GM19438 (cell line): ENCODE measurements around the gene PDX1.

Experiments used
- ATAC-seq: cut with Tn5 transposase; IDR thresholded peaks from one replicate; pipeline ENCODE4 v1.9.1; 2021; ENCODE audit warnings: low read depth; ENCODE audit not compliant: unreplicated experiment

Gene PDX1

DNA sequence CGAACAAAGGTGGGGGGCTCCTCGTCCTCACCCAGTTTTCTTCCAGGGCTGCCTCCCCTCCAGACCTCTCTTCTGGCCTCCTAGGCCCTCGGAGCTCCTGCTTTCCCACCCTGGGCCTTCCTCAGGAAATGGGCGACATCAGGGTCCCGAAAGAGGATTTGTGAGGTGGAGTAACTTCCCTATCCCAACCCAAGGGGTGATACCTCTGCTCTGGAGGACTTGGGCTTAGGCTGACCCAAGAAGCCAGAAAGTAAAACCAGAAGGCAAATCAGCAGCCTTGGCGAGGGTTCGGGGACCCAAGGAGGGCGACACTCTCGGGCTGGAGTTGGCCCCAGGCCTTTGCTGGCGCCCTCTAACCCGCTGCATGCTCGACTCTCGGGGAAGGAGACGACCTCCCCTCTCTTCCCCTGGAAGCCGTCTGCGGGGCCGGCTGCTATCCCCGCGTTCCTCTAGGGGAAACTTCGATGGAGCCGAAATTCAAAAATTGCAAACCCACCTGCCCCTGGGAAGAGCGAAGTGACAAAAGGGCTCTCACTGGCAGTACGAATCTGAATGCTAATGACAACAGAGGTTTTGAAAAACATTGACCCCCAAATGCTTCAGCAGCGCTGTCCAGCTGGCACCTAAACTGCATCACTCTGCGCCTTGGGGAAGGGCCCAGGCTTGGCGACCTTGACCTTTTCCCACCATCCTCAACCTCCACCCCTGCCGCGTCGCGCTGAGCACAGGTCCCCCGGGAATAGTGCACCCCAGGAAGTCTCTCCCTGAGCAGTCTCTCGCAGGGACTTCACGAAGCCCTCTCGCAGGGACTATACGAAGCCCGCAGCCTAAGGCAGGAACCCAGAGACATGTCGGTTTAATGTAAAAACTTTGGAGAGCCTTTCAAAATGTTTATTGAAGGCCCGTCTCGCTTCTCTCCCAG, 2.4 kb downstream of the PDX1 start:
- no peak for ATAC-seq

DNA sequence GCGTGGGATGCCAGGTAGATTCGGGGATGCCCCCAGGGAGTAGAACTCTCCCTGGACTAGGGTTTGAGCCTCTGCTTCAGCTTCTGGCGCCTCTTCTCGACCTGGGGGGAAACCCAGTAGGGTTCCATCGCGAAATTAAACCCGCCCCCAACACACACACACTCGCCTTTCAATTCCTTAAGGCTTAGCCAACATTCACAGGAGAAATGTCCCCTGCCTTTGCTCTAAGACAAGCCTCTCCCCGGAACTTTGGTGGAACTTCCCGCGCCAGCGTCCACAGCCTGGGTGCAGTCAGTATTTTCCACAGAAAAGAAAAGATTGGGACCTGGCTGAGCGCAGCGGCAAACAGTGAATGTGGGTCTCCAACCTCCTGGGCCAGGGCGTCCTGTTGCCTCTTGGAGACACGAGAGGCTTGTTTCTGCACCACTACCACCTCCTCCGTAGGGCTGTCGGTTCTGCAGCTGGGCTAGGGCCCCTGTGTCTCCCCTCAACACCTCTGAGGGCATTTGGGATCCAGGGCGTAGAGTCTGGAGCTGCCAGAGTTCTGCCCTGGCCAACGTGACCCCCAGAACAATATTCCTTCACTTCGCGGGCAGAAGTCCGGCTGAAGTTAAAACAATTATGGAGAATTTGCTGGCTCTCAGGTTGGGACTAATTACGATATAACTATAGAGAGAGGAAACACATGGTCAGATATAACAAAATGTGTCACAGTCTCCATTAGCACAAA, 3.2 kb downstream of the PDX1 start:
- no peak for ATAC-seq

DNA sequence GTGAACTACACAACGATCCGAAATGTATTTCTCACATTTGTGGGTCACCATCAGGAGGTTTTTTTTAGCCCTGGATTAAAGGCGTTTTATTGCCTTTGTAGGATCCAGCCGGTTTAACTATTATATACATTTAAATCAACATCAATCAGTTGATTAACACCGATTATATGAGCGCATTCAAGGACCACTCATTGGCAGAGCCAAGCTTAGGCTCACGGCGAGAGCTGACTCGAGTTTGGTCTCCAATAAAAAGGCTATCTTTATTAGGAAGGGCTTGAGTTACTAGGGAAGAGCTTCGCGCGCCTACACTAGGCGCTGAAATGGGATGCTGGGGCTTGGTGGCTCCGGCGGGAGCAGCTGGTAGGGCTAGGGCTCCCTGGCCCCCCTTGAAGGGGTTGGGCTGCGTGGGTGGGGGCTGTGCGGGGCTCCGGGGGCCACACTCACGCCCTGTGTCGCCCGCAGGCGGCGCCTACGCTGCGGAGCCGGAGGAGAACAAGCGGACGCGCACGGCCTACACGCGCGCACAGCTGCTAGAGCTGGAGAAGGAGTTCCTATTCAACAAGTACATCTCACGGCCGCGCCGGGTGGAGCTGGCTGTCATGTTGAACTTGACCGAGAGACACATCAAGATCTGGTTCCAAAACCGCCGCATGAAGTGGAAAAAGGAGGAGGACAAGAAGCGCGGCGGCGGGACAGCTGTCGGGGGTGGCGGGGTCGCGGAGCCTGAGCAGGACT, 4.2 kb downstream of the PDX1 start:
- no peak for ATAC-seq

DNA sequence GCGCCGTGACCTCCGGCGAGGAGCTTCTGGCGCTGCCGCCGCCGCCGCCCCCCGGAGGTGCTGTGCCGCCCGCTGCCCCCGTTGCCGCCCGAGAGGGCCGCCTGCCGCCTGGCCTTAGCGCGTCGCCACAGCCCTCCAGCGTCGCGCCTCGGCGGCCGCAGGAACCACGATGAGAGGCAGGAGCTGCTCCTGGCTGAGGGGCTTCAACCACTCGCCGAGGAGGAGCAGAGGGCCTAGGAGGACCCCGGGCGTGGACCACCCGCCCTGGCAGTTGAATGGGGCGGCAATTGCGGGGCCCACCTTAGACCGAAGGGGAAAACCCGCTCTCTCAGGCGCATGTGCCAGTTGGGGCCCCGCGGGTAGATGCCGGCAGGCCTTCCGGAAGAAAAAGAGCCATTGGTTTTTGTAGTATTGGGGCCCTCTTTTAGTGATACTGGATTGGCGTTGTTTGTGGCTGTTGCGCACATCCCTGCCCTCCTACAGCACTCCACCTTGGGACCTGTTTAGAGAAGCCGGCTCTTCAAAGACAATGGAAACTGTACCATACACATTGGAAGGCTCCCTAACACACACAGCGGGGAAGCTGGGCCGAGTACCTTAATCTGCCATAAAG, 4.8 kb downstream of the PDX1 start:
- ATAC-seq = no peak

DNA sequence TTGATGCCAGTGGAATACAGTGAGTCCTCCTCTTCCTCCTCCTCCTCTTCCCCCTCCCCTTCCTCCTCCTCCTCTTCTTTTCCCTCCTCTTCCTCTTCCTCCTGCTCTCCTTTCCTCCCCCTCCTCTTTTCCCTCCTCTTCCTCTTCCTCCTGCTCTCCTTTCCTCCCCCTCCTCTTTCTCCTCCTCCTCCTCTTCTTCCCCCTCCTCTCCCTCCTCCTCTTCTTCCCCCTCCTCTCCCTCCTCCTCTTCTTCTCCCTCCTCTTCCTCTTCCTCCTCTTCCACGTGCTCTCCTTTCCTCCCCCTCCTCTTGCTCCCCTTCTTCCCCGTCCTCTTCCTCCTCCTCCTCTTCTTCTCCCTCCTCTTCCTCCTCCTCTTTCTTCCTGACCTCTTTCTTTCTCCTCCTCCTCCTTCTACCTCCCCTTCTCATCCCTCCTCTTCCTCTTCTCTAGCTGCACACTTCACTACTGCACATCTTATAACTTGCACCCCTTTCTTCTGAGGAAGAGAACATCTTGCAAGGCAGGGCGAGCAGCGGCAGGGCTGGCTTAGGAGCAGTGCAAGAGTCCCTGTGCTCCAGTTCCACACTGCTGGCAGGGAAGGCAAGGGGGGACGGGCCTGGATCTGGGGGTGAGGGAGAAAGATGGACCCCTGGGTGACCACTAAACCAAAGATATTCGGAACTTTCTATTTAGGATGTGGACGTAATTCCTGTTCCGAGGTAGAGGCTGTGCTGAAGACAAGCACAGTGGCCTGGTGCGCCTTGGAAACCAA, 5.6 kb downstream of the PDX1 start:
- no peak for ATAC-seq

DNA sequence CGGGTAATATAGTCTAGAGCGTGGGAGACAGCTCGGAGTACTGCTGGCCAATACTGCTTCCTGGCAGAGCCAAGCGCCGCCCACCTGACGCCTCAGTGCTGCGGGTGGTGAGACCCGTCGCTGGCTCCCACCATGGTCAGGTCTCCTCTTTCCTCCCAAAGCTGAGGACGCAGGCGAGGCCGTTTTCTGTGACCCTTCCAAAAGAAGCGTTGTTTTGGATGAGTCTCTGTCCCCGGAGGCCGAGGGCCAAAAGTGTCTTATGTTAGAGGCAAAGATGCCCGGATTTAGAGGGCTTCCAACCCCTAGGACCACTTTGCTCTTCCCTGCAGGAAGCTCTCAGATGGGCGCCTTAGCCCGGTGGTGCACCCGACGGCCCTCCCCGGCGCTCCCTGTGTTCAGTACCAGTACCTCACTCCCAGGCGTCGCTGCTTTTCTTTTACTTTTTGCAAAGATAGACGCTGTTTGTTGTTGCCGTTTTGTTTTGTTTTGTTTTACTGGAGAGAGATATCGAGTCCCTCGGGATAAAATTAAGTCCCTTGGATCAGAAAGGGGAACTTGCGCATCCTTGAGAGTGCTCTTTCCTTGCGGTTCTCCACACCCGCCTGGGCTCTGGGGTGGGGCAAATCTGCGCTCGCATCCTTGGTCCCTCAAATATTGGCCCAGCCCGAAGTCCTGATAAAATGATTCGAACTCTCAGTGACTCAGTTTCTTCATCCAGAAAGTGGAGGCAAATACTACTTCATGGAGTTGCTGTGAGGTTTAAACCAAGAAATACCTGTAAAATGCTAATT, 7.0 kb downstream of the PDX1 start:
- no peak for ATAC-seq

DNA sequence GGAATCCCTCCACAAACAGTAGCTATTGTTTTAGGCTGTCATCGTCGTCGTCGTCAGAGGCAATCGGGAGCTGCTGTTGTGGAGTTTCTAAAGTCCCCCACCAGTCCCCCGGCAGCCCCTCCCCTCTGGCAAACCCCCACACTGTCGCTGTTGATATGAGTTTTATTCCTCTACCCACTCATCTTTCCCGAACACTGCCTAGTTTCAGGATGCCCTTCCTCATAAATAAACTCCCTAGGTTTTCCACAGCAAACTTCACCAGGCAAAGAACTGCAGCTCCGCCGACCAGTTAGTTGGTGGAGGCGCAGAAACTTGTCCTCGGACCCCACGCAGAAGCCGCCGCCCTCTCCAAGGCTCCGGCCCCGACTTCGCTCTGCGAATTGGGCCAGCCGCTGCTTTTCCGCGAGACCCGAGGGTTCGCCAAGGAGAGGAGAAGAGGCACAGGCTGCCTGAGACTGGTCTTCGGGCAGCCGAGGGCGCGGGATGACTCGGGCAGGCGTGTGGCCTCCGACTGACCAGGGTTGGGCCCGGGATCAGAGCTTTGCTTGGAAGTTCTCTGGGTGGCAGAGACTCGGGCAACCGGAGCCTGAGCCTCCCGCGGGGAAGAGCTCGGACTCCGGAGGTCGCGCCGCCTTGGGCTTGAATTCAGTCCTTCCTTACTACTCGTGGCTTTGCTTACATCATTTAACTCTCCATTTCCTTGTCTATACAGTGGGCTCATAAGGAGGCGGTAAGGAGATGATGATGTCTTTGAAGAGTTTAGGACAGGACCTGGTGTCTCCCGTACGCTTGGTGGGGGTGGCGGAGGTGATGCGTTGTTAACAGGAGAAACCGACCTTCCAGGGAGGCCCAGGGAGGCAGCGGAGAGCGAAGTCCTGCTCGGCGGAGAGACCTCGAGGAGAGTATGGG, 7.9 kb downstream of the PDX1 start:
- ATAC-seq = no peak

DNA sequence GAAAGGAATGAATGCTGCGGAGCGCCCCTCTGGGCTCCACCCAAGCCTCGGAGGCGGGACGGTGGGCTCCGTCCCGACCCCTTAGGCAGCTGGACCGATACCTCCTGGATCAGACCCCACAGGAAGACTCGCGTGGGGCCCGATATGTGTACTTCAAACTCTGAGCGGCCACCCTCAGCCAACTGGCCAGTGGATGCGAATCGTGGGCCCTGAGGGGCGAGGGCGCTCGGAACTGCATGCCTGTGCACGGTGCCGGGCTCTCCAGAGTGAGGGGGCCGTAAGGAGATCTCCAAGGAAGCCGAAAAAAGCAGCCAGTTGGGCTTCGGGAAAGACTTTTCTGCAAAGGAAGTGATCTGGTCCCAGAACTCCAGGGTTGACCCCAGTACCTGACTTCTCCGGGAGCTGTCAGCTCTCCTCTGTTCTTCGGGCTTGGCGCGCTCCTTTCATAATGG, 8.6 kb downstream of the PDX1 start:
- no peak for ATAC-seq

DNA sequence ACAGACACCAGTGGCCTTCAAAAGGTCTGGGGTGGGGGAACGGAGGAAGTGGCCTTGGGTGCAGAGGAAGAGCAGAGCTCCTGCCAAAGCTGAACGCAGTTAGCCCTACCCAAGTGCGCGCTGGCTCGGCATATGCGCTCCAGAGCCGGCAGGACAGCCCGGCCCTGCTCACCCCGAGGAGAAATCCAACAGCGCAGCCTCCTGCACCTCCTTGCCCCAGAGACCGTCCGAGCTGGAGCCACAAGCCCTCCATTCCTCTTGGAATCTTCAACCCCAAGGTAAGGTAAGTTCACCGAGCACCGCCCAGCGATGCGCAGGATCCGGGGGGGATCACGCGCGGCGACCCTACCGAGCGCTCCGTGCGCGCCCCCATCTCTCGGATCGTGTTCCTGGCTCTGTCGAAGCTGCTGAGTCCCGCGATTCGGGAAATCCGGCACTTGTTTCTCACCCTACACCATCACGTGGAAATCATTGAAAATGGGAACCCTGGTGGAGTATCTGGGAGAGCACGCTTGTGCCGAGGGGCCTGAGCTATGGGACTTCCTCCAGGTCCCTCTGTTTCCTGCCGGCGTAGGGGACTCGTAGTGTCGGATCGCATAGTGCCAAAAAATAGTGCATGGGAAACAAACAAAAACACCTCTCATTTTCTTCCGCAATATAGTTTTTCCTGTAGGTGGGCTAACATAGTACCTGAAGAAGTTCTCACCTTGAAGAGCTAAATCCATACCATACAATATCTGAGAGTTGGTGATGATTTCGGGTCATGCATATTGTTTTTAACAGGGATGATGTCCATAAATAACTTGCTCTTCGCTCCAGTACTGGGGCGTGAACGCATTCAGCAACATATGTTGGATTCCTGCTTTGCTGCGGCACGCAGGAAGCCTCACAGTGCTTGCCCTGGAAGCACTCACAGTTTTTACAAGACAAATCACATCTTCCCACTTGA, 9.3 kb downstream of the PDX1 start:
- no peak for ATAC-seq

DNA sequence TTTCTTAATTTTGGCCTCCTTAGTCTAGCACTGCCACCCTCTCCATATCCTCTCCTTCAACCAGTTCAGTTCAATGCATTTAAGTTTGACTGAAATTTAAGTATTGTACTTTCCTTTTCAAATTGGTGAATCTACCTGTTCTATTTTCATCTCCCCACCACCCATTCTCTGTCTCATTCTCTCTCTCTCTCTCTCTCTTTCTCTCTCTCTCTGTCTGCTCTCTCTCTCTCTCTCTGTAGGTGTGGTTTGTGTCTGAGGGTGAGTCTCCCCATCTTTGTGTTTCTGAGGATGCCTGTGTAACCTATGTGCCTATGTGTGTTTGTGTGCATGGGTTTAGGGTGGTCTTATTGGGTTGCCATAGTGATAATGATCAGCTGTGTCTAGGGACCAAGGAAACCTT, 10.1 kb downstream of the PDX1 start:
- ATAC-seq = no peak

DNA sequence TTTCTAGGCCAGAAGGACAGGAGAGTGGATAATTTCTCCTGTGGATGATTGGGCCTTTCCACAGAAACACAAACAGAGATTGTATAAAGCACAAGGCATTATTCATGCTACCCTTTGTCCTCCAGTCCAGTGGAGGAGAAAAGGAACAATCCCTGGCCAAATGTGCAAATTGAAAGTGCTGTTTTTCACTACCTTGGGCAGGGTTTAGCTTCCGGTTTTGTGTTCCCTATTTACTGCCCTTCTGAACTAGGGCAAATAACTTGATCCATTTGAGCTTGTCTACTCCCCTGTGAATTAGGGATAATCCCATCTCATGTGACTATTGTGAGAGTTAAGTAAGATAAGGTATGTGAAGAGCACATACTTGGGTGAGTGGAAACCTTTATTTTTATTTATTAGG, 13.3 kb downstream of the PDX1 start:
- no peak for ATAC-seq

DNA sequence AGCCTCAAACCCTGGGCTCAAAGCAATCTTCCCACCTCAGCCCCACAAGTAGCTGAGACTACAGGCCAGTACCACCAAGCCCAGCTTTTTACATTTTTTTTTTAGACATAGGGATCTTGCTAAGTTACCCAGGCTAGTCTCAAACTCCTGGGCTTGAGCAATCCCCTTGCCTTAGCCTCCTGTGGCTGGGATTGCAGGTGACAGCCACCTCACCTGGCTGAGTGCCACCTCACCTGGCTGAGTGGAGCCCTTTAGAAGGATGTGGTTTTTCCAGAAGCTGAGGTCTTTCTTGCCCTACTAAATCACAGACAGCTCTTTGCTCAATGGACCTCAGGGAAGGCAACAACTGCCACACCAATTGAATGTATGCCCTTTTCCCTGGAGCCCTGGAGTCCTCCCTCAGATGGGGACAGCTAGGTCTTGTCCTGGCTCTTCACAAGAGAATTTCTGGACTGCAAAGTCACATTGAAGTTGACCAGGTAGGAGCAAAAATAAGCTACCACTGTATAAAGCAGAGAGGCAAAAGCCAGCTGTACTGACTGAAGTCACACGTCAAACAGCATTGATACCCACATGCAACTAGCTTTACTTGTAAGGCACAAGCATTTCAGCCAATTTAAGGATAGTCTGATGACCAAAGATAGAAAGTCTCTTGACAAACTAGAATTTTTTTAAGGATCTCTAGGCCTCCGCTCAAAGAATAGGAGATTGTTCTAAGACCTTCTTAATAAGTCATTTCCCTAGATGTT, 14.0 kb downstream of the PDX1 start:
- no peak for ATAC-seq

DNA sequence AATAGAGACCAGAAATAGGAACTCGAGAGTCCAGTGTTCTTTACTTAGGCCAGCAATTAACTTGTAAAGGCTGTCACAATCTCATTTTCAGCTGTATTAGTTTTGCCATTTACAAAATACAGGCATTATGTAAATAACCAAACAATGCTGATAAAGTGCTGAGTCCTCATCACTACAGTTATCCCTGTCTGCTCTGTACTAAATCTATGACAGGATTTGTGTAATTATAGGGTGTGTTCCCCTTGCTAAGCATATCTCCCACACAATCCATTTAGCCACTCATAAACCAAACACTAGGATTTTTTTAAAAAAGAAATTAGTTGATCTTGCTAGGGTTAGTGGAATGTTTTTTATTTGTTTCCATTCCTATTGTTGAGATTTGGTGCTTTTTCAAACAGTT, 23.2 kb downstream of the PDX1 start:
- ATAC-seq = no peak

DNA sequence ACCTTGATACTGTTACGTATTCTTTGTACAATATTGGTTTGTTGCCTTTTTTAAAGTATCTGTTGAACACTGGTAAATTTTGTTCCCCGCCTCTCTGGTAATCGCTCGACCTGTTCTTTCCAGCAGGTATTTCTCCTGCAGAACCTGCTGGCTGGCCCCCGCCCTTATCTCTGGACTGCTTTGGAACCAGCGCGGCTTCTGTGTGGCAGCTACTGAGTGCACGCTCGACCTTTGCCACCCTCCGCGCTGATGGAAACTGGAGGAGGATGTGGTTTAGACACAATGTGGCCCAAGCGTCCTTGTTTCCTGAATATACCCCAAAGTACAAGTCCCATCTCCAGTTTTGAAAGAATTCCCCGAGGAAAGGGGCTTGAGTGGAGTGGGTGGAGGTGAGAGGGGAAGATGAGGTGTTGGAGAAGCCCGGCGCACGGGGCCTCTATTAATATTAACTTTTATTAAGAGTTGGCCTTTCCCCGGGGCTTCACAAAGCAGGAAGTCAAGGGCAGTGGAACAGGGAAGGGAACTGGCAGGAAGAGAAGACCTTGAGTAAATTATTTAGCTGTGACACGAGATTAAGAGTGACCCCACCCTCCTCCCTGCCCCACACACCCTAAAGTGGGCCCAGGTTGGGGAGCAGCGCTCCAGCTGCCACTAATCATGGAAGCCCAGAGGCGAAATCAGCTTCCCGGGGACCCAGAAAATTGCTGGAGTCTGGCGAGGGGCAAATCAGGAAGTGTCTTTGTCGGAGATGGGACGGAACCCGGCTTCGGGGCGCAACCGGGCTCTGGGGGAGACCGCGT, 33.3 kb downstream of the PDX1 start:
- peak; percentile 16 for ATAC-seq

DNA sequence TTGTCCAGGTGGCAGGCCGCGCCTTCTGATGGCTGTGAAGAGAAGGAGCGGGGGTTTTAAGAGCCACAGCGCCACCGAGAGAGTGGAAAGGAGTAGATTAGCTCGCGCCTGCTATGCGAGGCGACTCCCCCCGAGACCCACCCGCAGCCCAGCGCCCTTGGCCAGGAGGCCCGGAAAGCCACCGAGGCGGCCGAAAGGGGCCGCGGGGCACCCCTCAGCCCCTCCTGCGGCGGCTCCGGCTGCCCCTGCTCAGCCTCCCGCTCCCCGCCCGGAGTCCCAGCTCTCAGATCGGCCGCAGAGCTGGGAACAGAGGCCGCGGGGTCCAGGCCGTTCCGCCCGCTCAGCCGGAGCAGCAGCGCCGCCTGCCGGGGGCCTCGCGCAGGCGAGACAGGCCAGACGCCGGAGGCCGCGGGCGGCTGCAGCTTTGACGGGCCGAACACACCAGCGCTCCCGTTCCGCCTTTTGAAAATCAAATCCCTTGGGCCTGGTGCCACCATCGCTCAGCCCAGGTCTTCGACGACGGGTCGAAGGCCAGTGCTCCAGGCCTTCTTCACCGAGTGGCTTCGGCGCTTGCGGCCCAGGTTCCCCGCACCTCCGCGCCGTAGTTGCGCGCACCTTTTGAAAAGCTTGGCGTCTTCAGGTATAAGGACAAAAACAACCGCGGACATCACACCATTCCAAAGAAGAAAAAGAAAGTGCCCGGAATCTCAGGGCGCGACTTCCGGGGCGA, 34.0 kb downstream of the PDX1 start:
- peak; percentile 81 for ATAC-seq
